ENCODE data around the gene CADM2.

Gene CADM2

DNA sequence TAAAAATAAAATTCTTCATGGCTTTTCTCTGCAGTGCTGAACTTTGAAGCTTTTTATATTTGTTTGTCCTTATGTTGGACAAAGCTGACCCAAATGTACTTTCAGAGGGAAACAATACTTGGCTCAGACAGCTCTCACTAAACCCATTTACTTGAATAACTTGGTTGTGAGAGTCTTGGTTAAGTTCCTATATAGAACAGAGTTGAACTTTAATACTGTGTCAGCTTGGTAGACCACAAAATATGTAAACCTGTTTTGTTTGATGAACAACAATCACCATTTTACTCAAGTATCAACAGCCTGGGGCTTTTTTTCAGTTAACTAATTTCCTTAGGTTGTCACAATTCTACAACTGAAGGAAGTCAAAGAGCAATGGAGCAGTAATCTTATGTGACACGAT, 211.9 kb downstream of the CADM2 start:
- no peak overlapping the region for H3K4me3 ChIP-seq (ENCODE audit: low read length)
- TF ChIP-seq, protein P1, sequence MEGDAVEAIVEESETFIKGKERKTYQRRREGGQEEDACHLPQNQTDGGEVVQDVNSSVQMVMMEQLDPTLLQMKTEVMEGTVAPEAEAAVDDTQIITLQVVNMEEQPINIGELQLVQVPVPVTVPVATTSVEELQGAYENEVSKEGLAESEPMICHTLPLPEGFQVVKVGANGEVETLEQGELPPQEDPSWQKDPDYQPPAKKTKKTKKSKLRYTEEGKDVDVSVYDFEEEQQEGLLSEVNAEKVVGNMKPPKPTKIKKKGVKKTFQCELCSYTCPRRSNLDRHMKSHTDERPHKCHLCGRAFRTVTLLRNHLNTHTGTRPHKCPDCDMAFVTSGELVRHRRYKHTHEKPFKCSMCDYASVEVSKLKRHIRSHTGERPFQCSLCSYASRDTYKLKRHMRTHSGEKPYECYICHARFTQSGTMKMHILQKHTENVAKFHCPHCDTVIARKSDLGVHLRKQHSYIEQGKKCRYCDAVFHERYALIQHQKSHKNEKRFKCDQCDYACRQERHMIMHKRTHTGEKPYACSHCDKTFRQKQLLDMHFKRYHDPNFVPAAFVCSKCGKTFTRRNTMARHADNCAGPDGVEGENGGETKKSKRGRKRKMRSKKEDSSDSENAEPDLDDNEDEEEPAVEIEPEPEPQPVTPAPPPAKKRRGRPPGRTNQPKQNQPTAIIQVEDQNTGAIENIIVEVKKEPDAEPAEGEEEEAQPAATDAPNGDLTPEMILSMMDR (IDR thresholded peaks at IDR 0.05; ENCODE audit: insufficient read depth, low read depth, low read length, missing control alignments): no peak

GRCh38 chr3:85171976-85172375, 213.2 kb downstream of the CADM2 start:
- no peak overlapping the region for H3K4me3 ChIP-seq (ENCODE audit: low read length)
- no peak for DNase-seq (ENCODE audit: low read depth)
- TF ChIP-seq, protein P1 (IDR thresholded peaks at IDR 0.05; ENCODE audit: insufficient read depth, low read depth, low read length, missing control alignments): no peak

More for the DNA sequence above, 211.9 kb downstream of the CADM2 start:
- DNase-seq (ENCODE audit: low read depth): peak; percentile 85

- TF ChIP-seq, protein P1 (IDR thresholded peaks at IDR 0.05; ENCODE audit: insufficient read depth, low read depth, low read length, missing control alignments): no peak
- DNase-seq (ENCODE audit: low read depth): no peak
- H3K4me3 ChIP-seq (ENCODE audit: low read length): no peak overlapping the region
These were observed 218.0 kb downstream of the CADM2 start for GRCh38 chr3:85176799-85177198.

DNA sequence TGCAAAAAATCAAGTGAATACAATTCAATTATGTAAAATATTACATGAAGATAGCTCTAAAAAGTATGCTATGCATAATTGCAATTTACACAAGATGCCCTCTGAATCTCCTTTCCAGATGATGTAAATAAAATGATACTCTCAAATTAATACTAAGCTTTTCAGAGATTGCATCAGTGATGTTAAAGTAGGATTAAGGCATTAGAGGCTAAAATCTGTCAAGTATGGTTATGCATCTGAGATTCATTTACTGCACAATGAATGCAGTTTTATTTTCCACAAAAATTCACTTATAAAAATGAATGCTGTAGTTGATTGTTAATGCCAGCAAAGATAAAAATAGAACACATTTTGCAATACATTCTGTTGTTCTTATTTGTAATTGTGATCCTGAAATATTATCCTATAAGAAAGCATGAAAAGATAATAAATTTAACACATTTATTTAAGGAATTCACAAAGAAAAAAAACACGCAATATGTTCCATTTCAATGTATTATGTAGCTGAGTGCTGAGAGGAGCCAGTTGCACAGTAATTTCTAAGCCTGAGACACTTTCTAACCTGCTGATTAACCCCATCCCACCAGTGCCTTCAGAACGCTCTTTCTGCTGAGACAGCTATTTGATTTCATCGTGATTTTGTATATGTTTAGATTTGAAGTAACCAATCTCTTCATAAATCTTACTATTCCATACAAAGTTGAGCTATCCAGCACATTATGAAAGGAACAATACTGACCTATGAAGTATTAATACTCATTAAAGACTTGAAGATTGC, 224.4 kb downstream of the CADM2 start:
- TF ChIP-seq, protein P1 (IDR thresholded peaks at IDR 0.05; ENCODE audit: insufficient read depth, low read depth, low read length, missing control alignments): no peak
- H3K4me3 ChIP-seq (ENCODE audit: low read length): no peak overlapping the region
- no peak for DNase-seq (ENCODE audit: low read depth)

DNA sequence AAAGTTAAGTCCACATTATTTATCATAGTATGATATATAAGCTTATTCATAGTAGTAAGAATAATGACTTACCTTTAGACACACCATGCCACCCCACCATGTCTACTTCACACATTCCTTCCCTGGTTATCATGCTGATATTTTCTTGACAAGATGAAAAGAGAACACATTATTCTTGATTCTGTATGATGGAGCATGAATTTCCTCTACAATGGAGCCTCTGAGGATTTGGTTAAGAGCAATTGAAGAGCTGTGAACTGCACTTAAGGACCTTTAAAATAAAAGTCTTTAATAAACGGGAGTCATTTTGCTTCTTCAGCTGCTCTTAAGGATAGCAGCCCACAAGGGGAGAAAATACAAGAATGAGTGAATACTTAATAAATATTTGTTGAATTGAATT, 226.7 kb downstream of the CADM2 start:
- no peak for DNase-seq (ENCODE audit: low read depth)
- TF ChIP-seq, protein P1 (IDR thresholded peaks at IDR 0.05; ENCODE audit: insufficient read depth, low read depth, low read length, missing control alignments): no peak
- H3K4me3 ChIP-seq (ENCODE audit: low read length): no peak overlapping the region

DNA sequence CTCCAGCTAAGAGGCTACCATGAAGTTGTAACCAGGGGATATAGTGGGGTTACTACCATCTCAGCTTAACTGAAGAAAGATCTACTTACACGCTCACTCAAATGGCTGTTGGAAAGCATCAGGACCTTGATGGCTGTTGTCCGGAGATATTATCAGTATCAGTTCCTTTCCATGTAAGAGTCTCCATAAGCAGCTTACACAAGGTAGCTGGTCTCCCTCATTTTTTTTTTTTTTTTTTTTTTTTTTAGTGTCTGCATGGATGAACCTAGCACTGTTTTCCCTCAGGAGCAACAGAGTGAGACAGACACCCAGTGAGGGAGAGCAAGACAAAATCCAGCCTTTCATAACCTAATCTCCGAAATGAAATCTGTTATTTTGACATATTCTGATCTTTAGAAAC, 230.9 kb downstream of the CADM2 start:
- no peak for DNase-seq (ENCODE audit: low read depth)
- TF ChIP-seq, protein P1 (IDR thresholded peaks at IDR 0.05; ENCODE audit: insufficient read depth, low read depth, low read length, missing control alignments): no peak

DNA sequence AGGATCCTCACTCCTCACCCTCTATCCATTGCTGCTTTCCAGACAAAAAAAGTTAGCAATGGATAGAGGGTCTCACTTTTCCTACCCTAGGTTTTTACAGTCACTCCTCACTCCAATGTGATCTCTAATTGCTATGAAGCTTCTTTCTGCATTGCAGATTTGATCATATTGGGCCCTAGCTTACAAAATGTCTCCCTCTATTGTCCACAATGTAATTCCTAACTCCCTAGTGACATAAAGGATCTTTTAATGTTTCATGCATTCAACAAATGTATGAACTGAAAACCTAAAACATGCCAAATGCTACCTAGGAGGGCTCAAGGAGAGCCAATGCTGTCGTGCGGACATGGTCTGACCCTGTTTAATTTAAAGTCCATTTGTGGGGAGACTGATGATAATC, 234.8 kb downstream of the CADM2 start:
- TF ChIP-seq, protein P1 (IDR thresholded peaks at IDR 0.05; ENCODE audit: insufficient read depth, low read depth, low read length, missing control alignments): peak; percentile 57
- H3K4me3 ChIP-seq (ENCODE audit: low read length): no peak overlapping the region
- DNase-seq (ENCODE audit: low read depth): peak; percentile 40

More for the DNA sequence above, 230.9 kb downstream of the CADM2 start:
- no peak overlapping the region for H3K4me3 ChIP-seq (ENCODE audit: low read length)
